ENCODE data around the gene PRDM4.

DNA sequence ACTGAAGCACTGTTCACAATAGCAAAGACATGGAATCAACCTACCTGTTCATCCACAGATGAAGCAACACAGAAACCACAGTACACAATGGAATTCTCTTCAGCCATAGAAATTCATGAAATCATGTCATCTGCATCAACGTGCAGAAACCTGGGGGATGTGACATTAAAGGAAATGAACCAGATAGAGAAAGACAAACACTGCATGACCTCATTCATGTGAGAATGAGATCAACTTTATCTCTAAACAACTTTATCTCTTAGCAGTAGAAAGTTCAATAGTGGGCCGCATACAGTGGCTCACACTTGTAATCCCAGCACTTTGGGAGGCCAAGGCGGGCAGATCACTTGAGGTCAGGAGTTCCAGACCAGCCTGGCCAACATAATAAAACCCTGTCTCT is 33.5 kb upstream of the PRDM4 start:
- TF ChIP-seq, protein P1, sequence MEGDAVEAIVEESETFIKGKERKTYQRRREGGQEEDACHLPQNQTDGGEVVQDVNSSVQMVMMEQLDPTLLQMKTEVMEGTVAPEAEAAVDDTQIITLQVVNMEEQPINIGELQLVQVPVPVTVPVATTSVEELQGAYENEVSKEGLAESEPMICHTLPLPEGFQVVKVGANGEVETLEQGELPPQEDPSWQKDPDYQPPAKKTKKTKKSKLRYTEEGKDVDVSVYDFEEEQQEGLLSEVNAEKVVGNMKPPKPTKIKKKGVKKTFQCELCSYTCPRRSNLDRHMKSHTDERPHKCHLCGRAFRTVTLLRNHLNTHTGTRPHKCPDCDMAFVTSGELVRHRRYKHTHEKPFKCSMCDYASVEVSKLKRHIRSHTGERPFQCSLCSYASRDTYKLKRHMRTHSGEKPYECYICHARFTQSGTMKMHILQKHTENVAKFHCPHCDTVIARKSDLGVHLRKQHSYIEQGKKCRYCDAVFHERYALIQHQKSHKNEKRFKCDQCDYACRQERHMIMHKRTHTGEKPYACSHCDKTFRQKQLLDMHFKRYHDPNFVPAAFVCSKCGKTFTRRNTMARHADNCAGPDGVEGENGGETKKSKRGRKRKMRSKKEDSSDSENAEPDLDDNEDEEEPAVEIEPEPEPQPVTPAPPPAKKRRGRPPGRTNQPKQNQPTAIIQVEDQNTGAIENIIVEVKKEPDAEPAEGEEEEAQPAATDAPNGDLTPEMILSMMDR (IDR thresholded peaks at IDR 0.05): no peak
- TF ChIP-seq POLR2A (IDR thresholded peaks at IDR 0.05): no peak
- TF ChIP-seq EP300 (IDR thresholded peaks at IDR 0.05; ENCODE audit: low read depth): no peak
- TF ChIP-seq POLR2AphosphoS5 (IDR thresholded peaks at IDR 0.05): no peak
